H9 (cell line): Measurements from ENCODE around the gene SLC36A4. TPM values are rescaled to one million over a fixed set of nuclear protein-coding genes. Genes with fewer than 3 reads are reported as not detected.
A peak's percentile ranks its signal among the peaks of the same experiment; 100 is the strongest.

Experiments
- DNase-seq: peaks from one replicate; pipeline ENCODE4 v3.0.0-alpha.2; 2017
- H2AFZ ChIP-seq: one replicate; pipeline ENCODE4 v1.6.1; 2013; ENCODE audit warnings: mild to moderate bottlenecking, low read length, control low read depth, moderate library complexity
- H2AK5ac ChIP-seq: 2 replicates; pipeline ENCODE4 v1.6.1; 2013; ENCODE audit warnings: low read length, control low read depth, mixed read lengths; ENCODE audit not compliant: insufficient read length
- H2BK120ac ChIP-seq: one replicate; pipeline ENCODE4 v1.6.1; 2013; ENCODE audit warnings: low read depth, mild to moderate bottlenecking, low read length, control low read depth, inconsistent platforms; ENCODE audit not compliant: poor library complexity, severe bottlenecking
- H2BK12ac ChIP-seq: 2 replicates; pipeline ENCODE4 v1.6.1; 2013; ENCODE audit warnings: low read length, control low read depth, mixed read lengths, low read depth; ENCODE audit not compliant: insufficient read length
- H2BK15ac ChIP-seq: 2 replicates; pipeline ENCODE4 v1.6.1; 2013; ENCODE audit warnings: low read depth, low read length, control low read depth
- H2BK20ac ChIP-seq: one replicate; pipeline ENCODE4 v1.6.1; 2013; ENCODE audit warnings: low read depth, mild to moderate bottlenecking, low read length, control low read depth, inconsistent platforms; ENCODE audit not compliant: poor library complexity, severe bottlenecking
- H2BK5ac ChIP-seq: 2 replicates; pipeline ENCODE4 v1.6.1; 2013; ENCODE audit warnings: low read length, control low read depth, mixed read lengths; ENCODE audit not compliant: insufficient read length
- H3K14ac ChIP-seq: 2 replicates; pipeline ENCODE4 v1.6.1; 2013; ENCODE audit warnings: low read length, control low read depth; ENCODE audit not compliant: insufficient read depth
- H3K18ac ChIP-seq: 2 replicates; pipeline ENCODE4 v1.6.1; 2013; ENCODE audit warnings: low read depth, mild to moderate bottlenecking, mixed read lengths, low read length, control low read depth; ENCODE audit not compliant: insufficient read length
- H3K23ac ChIP-seq: 2 replicates; pipeline ENCODE4 v1.6.1; 2013; ENCODE audit warnings: low read length, control low read depth, mixed read lengths, low read depth; ENCODE audit not compliant: insufficient read length
- H3K23me2 ChIP-seq: 2 replicates; pipeline ENCODE4 v1.6.1; 2013; ENCODE audit warnings: low read depth, mild to moderate bottlenecking, mixed read lengths, low read length, control low read depth; ENCODE audit not compliant: insufficient read length, poor library complexity, severe bottlenecking
- H3K27ac ChIP-seq: 2 replicates; pipeline ENCODE4 v1.5.1; 2013; ENCODE audit warnings: low read length, control low read depth, mixed read lengths, low read depth; ENCODE audit not compliant: insufficient read length
- H3K27me3 ChIP-seq: 2 replicates; pipeline ENCODE4 v1.6.1; 2013; ENCODE audit warnings: low read length, control low read depth, inconsistent platforms; ENCODE audit not compliant: insufficient read depth
- H3K4ac ChIP-seq: 2 replicates; pipeline ENCODE4 v1.6.1; 2013; ENCODE audit warnings: low read depth, mild to moderate bottlenecking, control low read depth, inconsistent platforms, low read length, moderate library complexity
- H3K4me1 ChIP-seq: 2 replicates; pipeline ENCODE4 v1.6.1; 2013; ENCODE audit warnings: low read length, control low read depth, inconsistent platforms; ENCODE audit not compliant: insufficient read depth
- H3K4me2 ChIP-seq: 2 replicates; pipeline ENCODE4 v1.6.1; 2013; ENCODE audit warnings: low read length, control low read depth, mixed read lengths; ENCODE audit not compliant: insufficient read length, insufficient read depth
- H3K56ac ChIP-seq: 2 replicates; pipeline ENCODE4 v1.6.1; 2013; ENCODE audit warnings: low read depth, mild to moderate bottlenecking, mixed read lengths, low read length, control low read depth; ENCODE audit not compliant: insufficient read length
- H3K79me1 ChIP-seq: 2 replicates; pipeline ENCODE4 v1.6.1; 2013; ENCODE audit warnings: low read depth, mild to moderate bottlenecking, moderate library complexity, low read length, control low read depth, inconsistent platforms; ENCODE audit not compliant: insufficient read depth, poor library complexity, severe bottlenecking
- H3K79me2 ChIP-seq: 2 replicates; pipeline ENCODE4 v1.6.1; 2013; ENCODE audit warnings: low read length, control low read depth, inconsistent platforms; ENCODE audit not compliant: insufficient read depth
- H3K9ac ChIP-seq: 2 replicates; pipeline ENCODE4 v1.6.1; 2013; ENCODE audit warnings: low read length, control low read depth, mixed read lengths; ENCODE audit not compliant: insufficient read length; ENCODE audit errors: extremely low read depth
- H3K9me3 ChIP-seq: one replicate; pipeline ENCODE4 v1.6.1; 2013; ENCODE audit warnings: low read depth, low read length, inconsistent platforms; ENCODE audit not compliant: control insufficient read depth
- H3T11ph ChIP-seq: one replicate; pipeline ENCODE4 v1.6.1; 2013; ENCODE audit warnings: mild to moderate bottlenecking, low read length, control low read depth, inconsistent platforms
- H4K20me1 ChIP-seq: one replicate; pipeline ENCODE4 v1.6.1; 2013; ENCODE audit not compliant: control insufficient read depth, insufficient read length, insufficient read depth
- H4K5ac ChIP-seq: 2 replicates; pipeline ENCODE4 v1.6.1; 2013; ENCODE audit warnings: low read depth, mild to moderate bottlenecking, mixed read lengths, low read length, control low read depth; ENCODE audit not compliant: insufficient read length
- H4K8ac ChIP-seq: replicated peaks from 2 replicates; pipeline ENCODE4 v1.6.1; 2013; ENCODE audit warnings: low read length, control low read depth, mixed read lengths, low read depth; ENCODE audit not compliant: insufficient read length
- H4K91ac ChIP-seq: 2 replicates; pipeline ENCODE4 v1.6.1; 2013; ENCODE audit warnings: low read depth, mild to moderate bottlenecking, moderate library complexity, mixed read lengths, low read length, control low read depth; ENCODE audit not compliant: insufficient read length
- H3K27ac Mint-ChIP-seq, 3 experiments: 2 replicates in 2 of 3; 3 replicates in 1 of 3; pipeline ENCODE4 v1.8.0; 2020 to 2021; ENCODE audit warnings: mixed read lengths in 3 of 3, mild to moderate bottlenecking in 1 of 3, moderate library complexity in 1 of 3
- H3K27me3 Mint-ChIP-seq: 2 replicates; pipeline ENCODE4 v1.8.0; 2021; ENCODE audit warnings: low read depth, mild to moderate bottlenecking, moderate library complexity, mixed read lengths
- H3K36me3 Mint-ChIP-seq, 3 experiments: 2 replicates in 2 of 3; 3 replicates in 1 of 3; pipeline ENCODE4 v1.8.0; 2020 to 2021; ENCODE audit warnings: low read depth in 3 of 3, mixed read lengths in 3 of 3; ENCODE audit not compliant: insufficient read depth in 1 of 3
- H3K4me1 Mint-ChIP-seq, 2 experiments: 2 replicates each; pipeline ENCODE4 v1.8.0; 2020; ENCODE audit warnings: mixed read lengths in 2 of 2
- H3K4me3 Mint-ChIP-seq, 2 experiments: 2 replicates in 1 of 2; 3 replicates in 1 of 2; pipeline ENCODE4 v1.8.0; 2020 to 2021; ENCODE audit warnings: mild to moderate bottlenecking in 2 of 2, mixed read lengths in 2 of 2, moderate library complexity in 1 of 2
- H3K9me3 Mint-ChIP-seq, 2 experiments: 2 replicates in 1 of 2; 3 replicates in 1 of 2; pipeline ENCODE4 v1.8.0; 2020; ENCODE audit warnings: mild to moderate bottlenecking in 2 of 2, mixed read lengths in 2 of 2, moderate library complexity in 1 of 2
- WGBS: extraction: QIAGEN DNeasy Blood & Tissue Kit; methylation state at CpG from one replicate; pipeline ENCODE4 v1.1.7; 2013; ENCODE audit warnings: missing lambda C conversion rate, low lambda C conversion rate, mixed read lengths; ENCODE audit not compliant: insufficient read length; ENCODE audit errors: extremely low coverage; 5-methylcytosine and 5-hydroxymethylcytosine counted together
- total RNA-seq: library from RNA; stranded (reverse); gene quantifications from 2 replicates; pipeline ENCODE4 v1.2.1, GENCODE V29; 2021
- TF ChIP-seq, protein P1 (sequence below): fragments of 200-600 bp; sonication (generic); conservative IDR thresholded peaks from 3 replicates; pipeline ENCODE4 v1.8.0; 2021; ENCODE audit warnings: antibody characterized with exemption, mild to moderate bottlenecking

The SLC36A4 gene
- total RNA-seq, 1 experiment from 2014 or later, result 33.3 TPM

DNA sequence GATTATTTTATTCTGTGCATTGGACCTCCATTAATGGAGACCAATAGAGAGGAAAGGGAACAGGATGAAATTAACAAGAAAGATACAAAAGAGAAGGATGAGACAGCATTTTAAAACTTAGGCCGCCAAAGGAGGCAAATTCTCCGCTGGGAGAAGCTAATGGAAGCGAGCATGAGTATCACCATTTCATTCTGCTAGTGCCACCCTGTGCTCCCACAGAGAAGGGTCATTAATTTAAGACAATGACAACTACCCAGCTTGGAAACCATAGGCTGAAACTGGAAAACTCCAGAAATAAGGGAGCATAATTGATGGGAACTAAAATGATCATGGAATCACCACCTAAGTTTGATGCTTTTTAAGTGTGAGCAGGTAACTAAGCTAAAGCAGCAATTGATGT is 69.2 kb downstream of the SLC36A4 start:
- H4K20me1 ChIP-seq, result no peaks in the 10 kb centered on the region

More for the DNA sequence above, 69.2 kb downstream of the SLC36A4 start:
- Histone ChIP-seq H3T11ph (no peak overlapping the region), H2AK5ac (no peak overlapping the region), H2BK5ac (no peak overlapping the region), H3K79me1 (no peaks in the 10 kb centered on the region), H4K91ac (no peak overlapping the region), H2BK120ac (no peak overlapping the region), H3K9ac (no peak overlapping the region), H3K14ac (no peak overlapping the region), H2BK15ac (no peak overlapping the region), H3K4me2 (no peak overlapping the region), H4K5ac (no peak overlapping the region), H3K23ac (no peak overlapping the region), H3K4me1 (no peaks in the 10 kb centered on the region), H3K9me3 (no peaks in the 10 kb centered on the region), H2BK12ac (no peak overlapping the region), H3K18ac (no peak overlapping the region), H3K23me2 (no peaks in the 10 kb centered on the region), H2BK20ac (no peak overlapping the region), H4K8ac (no peak overlapping the region), H3K27me3 (no peaks in the 10 kb centered on the region), H3K4ac (no peak overlapping the region), H3K56ac (no peak overlapping the region), H3K27ac (no peak overlapping the region), H2AFZ (no peak overlapping the region), H3K79me2 (no peaks in the 10 kb centered on the region)
- DNase-seq, result no peak
- TF ChIP-seq, protein P1, sequence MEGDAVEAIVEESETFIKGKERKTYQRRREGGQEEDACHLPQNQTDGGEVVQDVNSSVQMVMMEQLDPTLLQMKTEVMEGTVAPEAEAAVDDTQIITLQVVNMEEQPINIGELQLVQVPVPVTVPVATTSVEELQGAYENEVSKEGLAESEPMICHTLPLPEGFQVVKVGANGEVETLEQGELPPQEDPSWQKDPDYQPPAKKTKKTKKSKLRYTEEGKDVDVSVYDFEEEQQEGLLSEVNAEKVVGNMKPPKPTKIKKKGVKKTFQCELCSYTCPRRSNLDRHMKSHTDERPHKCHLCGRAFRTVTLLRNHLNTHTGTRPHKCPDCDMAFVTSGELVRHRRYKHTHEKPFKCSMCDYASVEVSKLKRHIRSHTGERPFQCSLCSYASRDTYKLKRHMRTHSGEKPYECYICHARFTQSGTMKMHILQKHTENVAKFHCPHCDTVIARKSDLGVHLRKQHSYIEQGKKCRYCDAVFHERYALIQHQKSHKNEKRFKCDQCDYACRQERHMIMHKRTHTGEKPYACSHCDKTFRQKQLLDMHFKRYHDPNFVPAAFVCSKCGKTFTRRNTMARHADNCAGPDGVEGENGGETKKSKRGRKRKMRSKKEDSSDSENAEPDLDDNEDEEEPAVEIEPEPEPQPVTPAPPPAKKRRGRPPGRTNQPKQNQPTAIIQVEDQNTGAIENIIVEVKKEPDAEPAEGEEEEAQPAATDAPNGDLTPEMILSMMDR, result peak; percentile 26; the same call in 2 of the 3 replicates
- H3K4me3 Mint-ChIP-seq, result no peak overlapping the region
- H3K36me3 Mint-ChIP-seq, result peaks cover 0 to 12% (median 0%) of the 10 kb centered on the region in 3 experiments; a peak in 3 of 7 replicates
- no peaks in the 10 kb centered on the region for H3K27me3 Mint-ChIP-seq
- WGBS, result no CpG with 5 or more reads among the region's 3 CpGs
- H3K4me1 Mint-ChIP-seq, result 0 out of 4 replicates have a peak, but pooled peaks cover 0 to 2% of the 10 kb centered on the region in 2 experiments
- H3K27ac Mint-ChIP-seq, result no peak overlapping the region
- no peaks in the 10 kb centered on the region; a peak in 2 of 5 replicates for H3K9me3 Mint-ChIP-seq
